ENCODE data around the gene PLPPR5.

PLPPR5 gene

GRCh38 chr1:98908980-98909379 is 95.7 kb downstream of the PLPPR5 start:
- H2AK5ac ChIP-seq (ENCODE audit: low read length), result no peak overlapping the region
- no peaks in the 10 kb centered on the region for H3K79me1 ChIP-seq (ENCODE audit: low read length)
- no peak overlapping the region for H3K27ac ChIP-seq (ENCODE audit: low read depth, low read length)
- no peak overlapping the region for H4K5ac ChIP-seq (ENCODE audit: low read length)
- H3K27me3 ChIP-seq (ENCODE audit: insufficient read depth, low read length, poor library complexity), result no peaks in the 10 kb centered on the region
- H3K23ac ChIP-seq (ENCODE audit: low read length), result no peak overlapping the region
- no peak overlapping the region for H2BK120ac ChIP-seq (ENCODE audit: low read depth, low read length)
- H2BK15ac ChIP-seq (replicated peaks; ENCODE audit: low read depth), result no peak overlapping the region
- no peak overlapping the region for H2BK5ac ChIP-seq (ENCODE audit: low read length)
- H3K4ac ChIP-seq (ENCODE audit: low read depth, low read length), result no peak overlapping the region
- H3K18ac ChIP-seq (ENCODE audit: low read length), result no peak overlapping the region
- DNase-seq, result no peak
- no peak overlapping the region for H3K9ac ChIP-seq (ENCODE audit: low read length)
- H3K4me2 ChIP-seq (ENCODE audit: low read length), result no peak overlapping the region
- H3K4me3 ChIP-seq (ENCODE audit: low read length), result no peak overlapping the region
- no peaks in the 10 kb centered on the region for H3K36me3 ChIP-seq (ENCODE audit: control insufficient read depth, insufficient read depth, low read length)
- no peak overlapping the region for H3K56ac ChIP-seq (ENCODE audit: low read length)
- no peak overlapping the region for H4K8ac ChIP-seq (ENCODE audit: low read depth, low read length)
- H3K79me2 ChIP-seq (ENCODE audit: control insufficient read depth, insufficient read depth, low read length), result no peaks in the 10 kb centered on the region
- no CpG with 5 or more reads among the region's 1 CpG for WGBS (ENCODE audit: extremely low coverage, insufficient coverage, low lambda C conversion rate)
- no peaks in the 10 kb centered on the region for H3K4me1 ChIP-seq (ENCODE audit: control insufficient read depth, low read depth, low read length)

- no peak overlapping the region for H4K5ac ChIP-seq (ENCODE audit: low read length)
- H3K4me3 ChIP-seq (ENCODE audit: low read length), result no peak overlapping the region
- no peak overlapping the region for H3K4ac ChIP-seq (ENCODE audit: low read depth, low read length)
- no peaks in the 10 kb centered on the region for H3K79me2 ChIP-seq (ENCODE audit: control insufficient read depth, insufficient read depth, low read length)
- no peak overlapping the region for H3K56ac ChIP-seq (ENCODE audit: low read length)
- H3K4me1 ChIP-seq (ENCODE audit: control insufficient read depth, low read depth, low read length), result no peaks in the 10 kb centered on the region
- no peak overlapping the region for H3K27ac ChIP-seq (ENCODE audit: low read depth, low read length)
- H3K27me3 ChIP-seq (ENCODE audit: insufficient read depth, low read length, poor library complexity), result no peaks in the 10 kb centered on the region
- H3K79me1 ChIP-seq (ENCODE audit: low read length), result no peaks in the 10 kb centered on the region
- no peak for DNase-seq
- H3K9ac ChIP-seq (ENCODE audit: low read length), result no peak overlapping the region
- no CpG with 5 or more reads among the region's 2 CpGs for WGBS (ENCODE audit: extremely low coverage, insufficient coverage, low lambda C conversion rate)
- H2BK120ac ChIP-seq (ENCODE audit: low read depth, low read length), result no peak overlapping the region
- H3K36me3 ChIP-seq (ENCODE audit: control insufficient read depth, insufficient read depth, low read length), result no peaks in the 10 kb centered on the region
- H3K18ac ChIP-seq (ENCODE audit: low read length), result no peak overlapping the region
- H4K8ac ChIP-seq (ENCODE audit: low read depth, low read length), result no peak overlapping the region
- H3K23ac ChIP-seq (ENCODE audit: low read length), result no peak overlapping the region
- H3K4me2 ChIP-seq (ENCODE audit: low read length), result no peak overlapping the region
- no peak overlapping the region for H2BK5ac ChIP-seq (ENCODE audit: low read length)
- no peak overlapping the region for H2AK5ac ChIP-seq (ENCODE audit: low read length)
- no peak overlapping the region for H2BK15ac ChIP-seq (replicated peaks; ENCODE audit: low read depth)
Measured at GRCh38 chr1:98906809-98907208, 97.9 kb downstream of the PLPPR5 start.

- no peak overlapping the region for H4K8ac ChIP-seq (ENCODE audit: low read depth, low read length)
- H3K56ac ChIP-seq (ENCODE audit: low read length), result no peak overlapping the region
- no peak overlapping the region for H3K18ac ChIP-seq (ENCODE audit: low read length)
- H3K27me3 ChIP-seq (ENCODE audit: insufficient read depth, low read length, poor library complexity), result no peaks in the 10 kb centered on the region
- no peak overlapping the region for H3K9ac ChIP-seq (ENCODE audit: low read length)
- H4K5ac ChIP-seq (ENCODE audit: low read length), result no peak overlapping the region
- H2BK120ac ChIP-seq (ENCODE audit: low read depth, low read length), result no peak overlapping the region
- no peak overlapping the region for H3K23ac ChIP-seq (ENCODE audit: low read length)
- no peaks in the 10 kb centered on the region for H3K79me2 ChIP-seq (ENCODE audit: control insufficient read depth, insufficient read depth, low read length)
- WGBS (ENCODE audit: extremely low coverage, insufficient coverage, low lambda C conversion rate), result no CpG with 5 or more reads among the region's 3 CpGs
- no peak overlapping the region for H3K27ac ChIP-seq (ENCODE audit: low read depth, low read length)
- DNase-seq, result no peak
- H3K4me1 ChIP-seq (ENCODE audit: control insufficient read depth, low read depth, low read length), result no peaks in the 10 kb centered on the region
- no peak overlapping the region for H3K4me2 ChIP-seq (ENCODE audit: low read length)
- H2BK5ac ChIP-seq (ENCODE audit: low read length), result no peak overlapping the region
- no peaks in the 10 kb centered on the region for H3K79me1 ChIP-seq (ENCODE audit: low read length)
- H3K36me3 ChIP-seq (ENCODE audit: control insufficient read depth, insufficient read depth, low read length), result no peaks in the 10 kb centered on the region
- H3K4ac ChIP-seq (ENCODE audit: low read depth, low read length), result no peak overlapping the region
- no peak overlapping the region for H3K4me3 ChIP-seq (ENCODE audit: low read length)
- no peak overlapping the region for H2BK15ac ChIP-seq (replicated peaks; ENCODE audit: low read depth)
- H2AK5ac ChIP-seq (ENCODE audit: low read length), result no peak overlapping the region
Measured at GRCh38 chr1:98906361-98906760, 98.3 kb downstream of the PLPPR5 start.

GRCh38 chr1:98904684-98905083 is 100.0 kb downstream of the PLPPR5 start:
- Histone ChIP-seq H2BK15ac (replicated peaks; ENCODE audit: low read depth) (no peak overlapping the region), H3K79me1 (ENCODE audit: low read length) (no peaks in the 10 kb centered on the region), H3K18ac (ENCODE audit: low read length) (no peak overlapping the region), H3K4me3 (ENCODE audit: low read length) (no peak overlapping the region), H3K27ac (ENCODE audit: low read depth, low read length) (no peak overlapping the region), H4K8ac (ENCODE audit: low read depth, low read length) (no peak overlapping the region), H4K5ac (ENCODE audit: low read length) (no peak overlapping the region), H3K56ac (ENCODE audit: low read length) (no peak overlapping the region), H2AK5ac (ENCODE audit: low read length) (no peak overlapping the region), H3K4ac (ENCODE audit: low read depth, low read length) (no peak overlapping the region), H3K23ac (ENCODE audit: low read length) (no peak overlapping the region), H3K9ac (ENCODE audit: low read length) (no peak overlapping the region), H3K79me2 (ENCODE audit: control insufficient read depth, insufficient read depth, low read length) (no peaks in the 10 kb centered on the region), H2BK5ac (ENCODE audit: low read length) (no peak overlapping the region), H3K36me3 (ENCODE audit: control insufficient read depth, insufficient read depth, low read length) (no peaks in the 10 kb centered on the region), H2BK120ac (ENCODE audit: low read depth, low read length) (no peak overlapping the region), H3K4me1 (ENCODE audit: control insufficient read depth, low read depth, low read length) (no peaks in the 10 kb centered on the region), H3K4me2 (ENCODE audit: low read length) (no peak overlapping the region), H3K27me3 (ENCODE audit: insufficient read depth, low read length, poor library complexity) (no peaks in the 10 kb centered on the region)
- WGBS (ENCODE audit: extremely low coverage, insufficient coverage, low lambda C conversion rate), result no CpG with 5 or more reads among the region's 4 CpGs
- DNase-seq, result no peak

GRCh38 chr1:98903726-98904125 is 100.9 kb downstream of the PLPPR5 start:
- no peaks in the 10 kb centered on the region for H3K79me1 ChIP-seq (ENCODE audit: low read length)
- H4K8ac ChIP-seq (ENCODE audit: low read depth, low read length), result no peak overlapping the region
- no peaks in the 10 kb centered on the region for H3K4me1 ChIP-seq (ENCODE audit: control insufficient read depth, low read depth, low read length)
- H2BK15ac ChIP-seq (replicated peaks; ENCODE audit: low read depth), result no peak overlapping the region
- H3K4me2 ChIP-seq (ENCODE audit: low read length), result no peak overlapping the region
- H3K4me3 ChIP-seq (ENCODE audit: low read length), result no peak overlapping the region
- no peak overlapping the region for H3K27ac ChIP-seq (ENCODE audit: low read depth, low read length)
- H3K4ac ChIP-seq (ENCODE audit: low read depth, low read length), result no peak overlapping the region
- H3K56ac ChIP-seq (ENCODE audit: low read length), result no peak overlapping the region
- H3K27me3 ChIP-seq (ENCODE audit: insufficient read depth, low read length, poor library complexity), result no peaks in the 10 kb centered on the region
- no peak for DNase-seq
- H2BK120ac ChIP-seq (ENCODE audit: low read depth, low read length), result no peak overlapping the region
- WGBS (ENCODE audit: extremely low coverage, insufficient coverage, low lambda C conversion rate), result no CpG with 5 or more reads among the region's 1 CpG
- no peaks in the 10 kb centered on the region for H3K36me3 ChIP-seq (ENCODE audit: control insufficient read depth, insufficient read depth, low read length)
- no peak overlapping the region for H2AK5ac ChIP-seq (ENCODE audit: low read length)
- H3K79me2 ChIP-seq (ENCODE audit: control insufficient read depth, insufficient read depth, low read length), result no peaks in the 10 kb centered on the region
- no peak overlapping the region for H3K23ac ChIP-seq (ENCODE audit: low read length)
- H3K9ac ChIP-seq (ENCODE audit: low read length), result no peak overlapping the region
- no peak overlapping the region for H4K5ac ChIP-seq (ENCODE audit: low read length)
- no peak overlapping the region for H2BK5ac ChIP-seq (ENCODE audit: low read length)
- no peak overlapping the region for H3K18ac ChIP-seq (ENCODE audit: low read length)

GRCh38 chr1:98903261-98903660 is 101.4 kb downstream of the PLPPR5 start:
- Histone ChIP-seq H3K79me2 (ENCODE audit: control insufficient read depth, insufficient read depth, low read length) (no peaks in the 10 kb centered on the region), H2AK5ac (ENCODE audit: low read length) (no peak overlapping the region), H3K27ac (ENCODE audit: low read depth, low read length) (no peak overlapping the region), H3K56ac (ENCODE audit: low read length) (no peak overlapping the region), H3K9ac (ENCODE audit: low read length) (no peak overlapping the region), H3K4me1 (ENCODE audit: control insufficient read depth, low read depth, low read length) (no peaks in the 10 kb centered on the region), H3K79me1 (ENCODE audit: low read length) (no peaks in the 10 kb centered on the region), H4K5ac (ENCODE audit: low read length) (no peak overlapping the region), H2BK120ac (ENCODE audit: low read depth, low read length) (no peak overlapping the region), H3K4me2 (ENCODE audit: low read length) (no peak overlapping the region), H2BK5ac (ENCODE audit: low read length) (no peak overlapping the region), H3K18ac (ENCODE audit: low read length) (no peak overlapping the region), H3K23ac (ENCODE audit: low read length) (no peak overlapping the region), H3K4ac (ENCODE audit: low read depth, low read length) (no peak overlapping the region), H4K8ac (ENCODE audit: low read depth, low read length) (no peak overlapping the region), H3K4me3 (ENCODE audit: low read length) (no peak overlapping the region), H2BK15ac (replicated peaks; ENCODE audit: low read depth) (no peak overlapping the region), H3K27me3 (ENCODE audit: insufficient read depth, low read length, poor library complexity) (no peaks in the 10 kb centered on the region), H3K36me3 (ENCODE audit: control insufficient read depth, insufficient read depth, low read length) (no peaks in the 10 kb centered on the region)
- DNase-seq, result no peak
- WGBS (ENCODE audit: extremely low coverage, insufficient coverage, low lambda C conversion rate), result no CpG with 5 or more reads among the region's 2 CpGs
